Hematopoietic multipotent progenitor cell treated with erythropoietin and hydrocortisone succinate and interleukin-3 and kit ligand, for 8 days (in vitro differentiated cells): Measurements from ENCODE around the gene ZBTB34.

Source experiments
- DNase-seq: peaks from one replicate; pipeline ENCODE4 v3.0.0-alpha.2; 2015

ZBTB34 gene

DNA sequence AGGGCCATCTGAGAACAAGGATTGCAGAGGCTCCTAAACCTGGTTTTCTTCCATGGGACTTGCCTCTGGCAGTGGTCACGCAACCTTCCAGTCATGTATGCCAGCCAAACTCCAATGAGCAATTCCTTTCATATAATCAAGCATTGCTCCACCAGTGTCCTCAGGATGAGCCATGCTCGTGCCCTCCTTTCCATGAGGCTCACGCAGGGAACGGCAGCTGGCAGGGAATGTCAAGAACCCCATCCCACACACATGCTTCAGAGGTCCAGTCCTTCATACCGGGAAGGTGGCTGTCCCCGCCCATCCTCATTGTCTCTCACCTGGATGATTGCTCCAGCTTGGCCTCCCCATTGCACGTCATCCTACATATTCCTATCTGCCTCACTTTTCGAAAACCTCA lies 13.4 kb upstream of the ZBTB34 start:
- no peak for DNase-seq

DNA sequence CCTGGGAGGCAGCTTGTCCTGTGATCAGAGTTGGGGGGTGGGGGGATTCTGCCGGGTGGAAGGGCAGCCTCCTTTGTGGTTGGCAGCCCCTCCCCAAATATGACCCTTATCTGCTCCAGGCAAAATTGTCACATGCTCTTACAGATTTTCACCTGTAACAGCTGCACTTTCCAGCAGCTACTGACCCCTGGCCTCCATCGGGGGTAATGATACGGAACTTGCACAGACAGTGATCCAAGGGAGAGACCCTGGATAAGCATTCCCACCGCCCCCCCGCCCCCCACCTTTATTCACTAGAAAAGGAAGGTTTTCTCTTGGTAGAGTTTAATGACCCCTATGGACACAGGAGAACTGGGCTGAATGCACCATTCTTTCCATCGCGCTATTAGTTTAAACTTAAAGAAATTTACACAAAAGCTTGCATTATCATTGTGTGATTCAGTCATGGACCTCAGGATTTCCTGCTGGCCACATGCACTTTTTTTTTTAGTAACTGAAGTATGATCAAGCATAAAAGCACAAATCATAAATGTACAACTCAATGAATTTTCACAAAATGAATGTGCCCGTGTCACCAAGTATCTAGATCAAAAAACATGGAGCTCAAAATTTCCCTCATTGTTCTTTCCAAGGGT lies 10.7 kb upstream of the ZBTB34 start:
- no peak for DNase-seq

DNA sequence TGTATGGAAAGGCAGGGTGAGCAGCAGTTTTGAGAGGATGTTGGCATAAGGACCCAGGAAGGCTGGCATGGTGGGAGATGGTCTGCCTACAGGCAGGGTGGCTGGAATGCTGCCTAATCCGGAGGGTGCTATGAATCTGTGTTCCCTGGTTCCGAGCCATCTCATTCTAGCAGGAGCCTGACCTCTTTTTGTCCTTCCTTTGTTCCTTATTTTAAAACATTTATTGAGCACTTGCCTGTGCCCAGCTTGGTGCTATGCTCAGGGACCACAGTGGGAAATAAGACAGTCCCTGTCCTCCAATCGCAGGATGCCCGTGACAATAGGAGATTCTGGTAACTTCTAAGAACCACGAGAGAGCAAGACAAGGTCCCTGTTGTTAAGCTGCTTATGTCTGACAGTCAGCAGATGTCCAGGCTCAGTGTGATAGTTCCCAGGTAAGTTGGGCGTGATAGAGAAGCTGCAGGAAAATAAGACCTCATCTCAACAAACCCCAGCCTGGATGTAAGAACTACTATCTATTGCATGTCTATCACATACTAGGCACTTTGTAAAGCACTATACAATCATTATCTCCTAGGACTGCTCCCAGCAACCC lies 9.1 kb upstream of the ZBTB34 start:
- no peak for DNase-seq

DNA sequence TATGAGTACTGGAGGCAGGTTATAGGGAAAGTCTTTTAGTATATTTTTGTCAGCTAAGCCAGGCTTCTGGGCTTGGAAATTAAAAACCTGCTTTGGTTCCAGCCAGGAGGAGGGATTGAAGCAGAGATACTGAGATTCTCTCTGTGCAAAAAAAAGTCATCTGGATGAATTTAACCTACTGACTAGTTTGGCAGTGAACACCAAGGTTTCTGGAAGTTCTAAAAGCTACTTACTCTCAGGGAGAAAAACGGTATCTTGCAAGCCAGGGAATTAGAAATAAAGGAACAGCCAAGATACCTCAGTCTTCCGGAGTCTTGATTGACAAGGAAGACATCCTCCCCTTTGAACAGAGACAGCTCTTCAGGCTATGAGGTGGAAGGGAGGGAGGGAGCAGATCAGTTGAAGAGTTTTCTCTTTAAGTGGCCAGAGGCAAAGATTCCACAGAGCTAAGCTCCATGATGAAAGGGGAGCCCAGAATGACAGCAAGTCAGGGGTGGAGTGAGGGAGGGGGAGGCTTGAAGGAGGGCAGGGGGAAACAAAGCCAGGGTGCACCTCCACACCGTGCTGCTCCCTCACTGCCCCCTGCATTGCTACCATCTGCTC lies 8.3 kb upstream of the ZBTB34 start:
- no peak for DNase-seq

DNA sequence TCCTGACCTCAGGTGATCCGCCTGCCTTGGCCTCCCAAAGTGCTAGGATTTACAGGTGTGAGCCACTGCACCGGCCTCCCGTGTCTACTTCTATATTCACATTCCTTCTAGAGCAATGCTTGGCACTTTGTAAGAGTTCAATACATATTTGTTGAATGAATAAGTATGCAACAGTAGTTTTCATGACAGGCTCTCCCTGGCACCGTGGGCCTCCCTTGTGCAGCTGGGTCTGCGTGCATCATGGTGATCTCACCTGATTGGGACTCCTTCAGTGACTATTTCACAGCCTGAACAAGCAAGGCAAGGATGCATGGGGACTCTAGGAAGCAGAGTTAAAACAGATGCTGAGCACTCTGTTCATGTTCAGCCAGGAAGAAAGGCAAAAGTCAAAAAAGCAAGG lies 6.8 kb upstream of the ZBTB34 start:
- DNase-seq = no peak

DNA sequence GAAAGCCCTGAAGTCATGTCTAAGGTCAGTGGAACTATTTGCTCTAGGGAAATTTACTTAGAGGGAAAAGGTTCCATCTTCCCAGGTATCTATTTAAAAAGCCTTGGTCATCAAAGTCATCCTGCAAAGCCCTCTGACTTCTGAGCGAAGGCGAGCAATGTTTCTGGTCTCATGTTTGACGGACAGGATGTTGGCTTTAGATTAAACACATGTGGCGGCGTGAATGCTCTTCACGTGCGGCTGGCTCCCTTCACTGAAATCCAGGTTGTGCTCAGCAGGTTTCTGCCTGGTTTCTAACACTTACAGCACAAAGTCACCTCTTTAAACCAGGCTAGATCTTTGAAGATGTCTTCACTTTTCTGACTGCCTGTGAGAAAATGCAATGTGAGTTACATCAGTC lies 5.7 kb upstream of the ZBTB34 start:
- DNase-seq = no peak

DNA sequence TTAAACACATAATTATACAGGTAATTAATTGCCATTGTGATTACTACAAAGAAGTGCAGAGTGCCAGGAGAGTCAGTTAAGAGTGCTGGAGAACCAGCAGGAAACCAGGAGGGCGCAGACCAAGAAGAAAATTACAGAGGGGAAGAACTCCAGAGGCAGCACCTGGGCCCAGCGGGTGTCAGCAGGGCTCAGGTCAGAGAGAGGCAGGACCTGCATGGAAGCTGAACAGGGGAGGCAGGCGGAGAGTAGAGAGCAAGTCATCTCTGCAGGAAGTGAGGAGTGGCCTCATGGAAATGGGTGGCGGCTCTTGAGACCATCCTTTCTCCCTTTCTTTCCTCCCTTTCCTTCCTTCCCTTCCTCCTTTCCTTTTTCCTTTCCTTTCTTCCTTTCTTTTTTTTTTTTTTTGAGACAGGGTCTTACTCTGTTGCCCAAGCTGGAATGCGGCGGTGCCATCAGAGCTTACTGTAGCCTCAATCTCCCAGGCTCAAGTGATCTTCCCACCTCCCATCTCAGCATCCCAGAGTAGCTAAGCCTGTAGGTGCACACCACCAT lies 4.0 kb upstream of the ZBTB34 start:
- DNase-seq = no peak

DNA sequence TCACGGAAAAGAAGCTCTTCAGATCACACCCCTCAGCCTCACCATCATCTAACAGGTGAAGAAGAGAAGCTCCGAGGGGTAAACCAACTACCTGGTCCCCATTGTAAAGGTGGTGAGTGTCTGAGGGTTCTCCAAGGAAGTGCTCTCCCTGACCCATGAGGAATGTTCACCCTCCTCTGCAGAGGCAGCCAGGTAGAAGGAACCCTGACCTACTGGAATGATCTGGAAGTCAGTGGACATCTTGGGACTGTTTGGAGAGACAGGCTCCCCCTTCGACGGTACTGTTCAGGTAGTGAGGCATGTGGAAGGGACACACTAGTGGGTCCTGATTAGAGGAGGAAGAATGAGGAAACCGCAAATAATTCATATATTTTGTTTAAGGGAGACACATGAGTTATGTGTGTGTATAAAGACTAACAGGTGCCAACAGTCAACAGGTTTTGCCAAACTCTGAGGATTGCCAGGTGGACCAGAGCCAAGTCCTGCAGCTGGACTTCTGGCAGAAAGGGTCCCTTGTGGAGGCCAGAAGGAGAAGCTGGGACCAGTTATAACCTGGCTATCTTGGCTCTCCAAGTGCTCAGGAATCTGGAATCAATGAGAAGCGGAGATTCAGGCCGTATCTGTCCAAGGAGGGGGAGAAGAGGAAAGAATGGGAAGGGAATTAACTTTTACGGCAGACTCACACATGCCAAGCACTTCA lies 3.0 kb upstream of the ZBTB34 start:
- no peak for DNase-seq

DNA sequence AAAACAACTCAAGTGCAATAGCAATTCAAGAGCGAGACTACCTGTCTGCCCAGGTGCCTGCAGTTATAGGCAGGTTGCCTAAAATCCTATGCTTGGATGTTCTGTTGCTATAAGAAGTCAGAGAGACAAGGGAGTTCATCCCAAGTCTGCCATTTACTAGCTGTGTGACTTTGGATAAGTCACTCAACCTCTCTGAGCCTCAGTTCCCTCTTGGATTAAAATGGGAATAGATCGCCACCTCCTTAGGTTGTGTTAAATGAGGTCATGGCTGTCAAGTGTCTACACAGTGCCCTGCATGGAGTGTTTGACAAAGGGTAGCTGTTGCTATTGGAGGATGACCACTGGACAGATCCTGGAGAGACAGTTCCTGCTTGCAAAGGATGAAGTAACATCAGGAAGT lies 1.3 kb upstream of the ZBTB34 start:
- no peak for DNase-seq

DNA sequence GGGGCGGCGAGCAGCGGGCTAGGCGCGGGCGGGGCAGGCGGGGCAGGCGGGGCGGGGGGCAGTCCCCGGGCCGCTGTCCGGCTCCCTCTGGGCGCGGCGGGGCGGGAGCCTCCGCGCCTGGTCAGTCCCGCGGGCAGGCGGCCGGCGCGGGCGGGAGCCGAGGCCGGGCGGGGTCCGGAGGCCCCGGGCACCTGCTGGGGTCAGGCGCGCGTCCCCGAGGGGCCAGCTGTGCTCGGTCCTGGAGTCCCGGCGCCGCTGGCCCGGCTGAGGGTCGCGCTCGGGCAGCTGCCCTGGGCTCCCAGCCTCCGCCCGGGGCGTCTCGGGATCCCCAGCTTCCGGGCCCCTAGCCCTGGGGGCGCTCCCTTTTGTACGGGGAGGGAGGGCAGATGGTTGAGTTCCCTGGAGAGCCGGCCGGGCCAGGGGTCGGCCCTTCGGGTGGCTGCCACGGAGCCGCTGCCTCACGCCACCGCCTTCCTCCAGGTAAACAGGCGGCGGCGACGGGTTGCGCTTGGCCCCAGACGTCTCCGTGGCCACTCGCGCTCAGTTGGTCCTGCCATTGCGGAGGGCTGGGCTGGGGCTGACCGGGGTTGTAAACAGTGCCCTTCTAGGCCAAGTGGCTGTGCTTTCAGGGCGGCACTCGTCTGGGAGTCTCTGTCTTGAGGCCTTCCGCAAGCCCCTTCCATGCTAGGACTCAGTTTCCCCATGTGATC lies 473 bp downstream of the ZBTB34 start:
- peak; percentile 3 for DNase-seq

DNA sequence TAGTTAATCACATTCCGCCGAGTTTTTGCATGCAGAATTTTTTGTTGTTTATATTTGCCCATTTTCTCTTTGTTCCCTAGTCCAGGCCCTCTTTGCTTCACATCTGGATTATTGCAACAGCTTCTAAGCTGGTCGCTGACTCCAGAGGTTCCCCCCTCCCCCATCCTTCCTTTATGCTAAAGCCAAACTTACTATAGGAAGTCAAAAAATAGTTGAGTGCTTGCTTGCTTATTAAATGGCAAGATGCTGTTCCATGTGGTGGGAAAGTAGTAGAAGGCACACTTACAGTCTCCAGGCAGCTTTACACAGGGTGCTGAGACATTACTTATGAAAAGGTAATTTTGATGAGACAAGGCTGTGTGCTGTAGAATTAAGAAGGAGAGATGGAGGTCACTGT lies 1.3 kb downstream of the ZBTB34 start:
- DNase-seq = peak; percentile 13

DNA sequence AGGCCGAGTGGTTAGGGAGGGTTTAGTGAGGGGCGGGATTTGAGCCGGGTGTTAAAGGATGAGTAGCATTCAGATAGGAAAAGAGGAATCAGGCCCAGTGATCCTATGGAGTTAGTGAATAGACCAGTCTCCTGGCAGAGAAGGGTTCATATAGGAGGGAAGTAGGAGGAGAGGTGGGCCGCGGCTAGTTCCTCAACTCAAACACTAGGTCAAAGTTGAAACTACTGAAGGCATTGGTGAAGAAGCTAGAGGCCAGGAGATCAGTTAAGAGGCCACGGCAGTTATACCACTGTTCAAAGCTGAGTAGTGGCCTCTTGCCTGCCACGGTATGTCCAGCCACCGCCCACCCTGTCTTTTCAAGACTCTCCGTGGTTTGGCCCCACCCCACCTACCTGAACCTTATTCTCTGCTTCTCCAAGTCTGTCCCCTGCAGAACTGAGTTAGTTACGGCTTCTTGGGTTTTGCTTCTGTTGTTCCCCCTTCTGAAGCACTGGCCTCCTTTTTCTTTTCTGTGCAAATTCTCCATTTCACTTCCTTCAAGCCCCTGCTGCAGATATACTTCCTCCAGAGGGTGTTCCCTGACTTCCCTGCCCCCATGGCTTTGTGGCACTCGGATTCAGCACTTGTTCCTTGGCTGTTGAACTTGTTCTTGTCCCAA lies 1.8 kb downstream of the ZBTB34 start:
- peak; percentile 31 for DNase-seq

DNA sequence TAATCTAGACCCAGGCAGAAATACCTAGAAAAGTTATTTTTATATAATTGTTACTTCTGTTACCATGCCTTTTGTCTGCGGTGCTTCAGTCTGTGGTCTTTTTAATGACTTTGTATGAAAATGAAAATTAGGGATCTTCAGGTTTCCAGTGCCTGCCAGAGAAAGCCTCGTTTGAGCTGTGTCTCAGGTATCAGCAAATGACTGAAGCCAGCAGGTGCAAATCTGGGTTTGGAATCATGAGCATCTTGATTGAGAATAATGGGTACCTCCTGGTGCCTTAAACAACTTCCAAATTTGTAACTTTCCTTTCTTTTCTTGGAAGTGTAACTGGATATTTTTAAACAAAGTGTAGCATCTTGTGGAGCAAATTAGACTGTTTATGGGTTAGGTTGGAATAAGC lies 4.3 kb downstream of the ZBTB34 start:
- no peak for DNase-seq

DNA sequence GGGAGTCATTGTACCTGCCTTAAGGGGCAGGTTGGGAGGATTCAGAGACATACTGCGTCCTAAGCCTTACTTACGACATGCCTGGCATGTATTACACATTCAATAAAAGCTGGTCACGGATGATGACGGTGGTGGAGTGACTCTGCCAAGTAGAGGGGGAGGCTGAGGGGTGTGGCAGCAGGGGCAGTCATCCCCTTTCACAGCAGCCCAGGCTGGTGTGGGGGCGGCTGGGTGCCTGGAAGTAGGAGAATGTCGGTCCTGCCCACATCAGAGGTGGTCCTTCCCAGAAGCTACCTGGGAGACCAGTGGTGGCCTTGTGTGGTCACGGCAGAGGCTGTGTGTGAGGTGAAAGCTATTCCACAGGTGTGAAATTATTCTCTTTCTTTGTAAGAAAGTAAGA lies 8.9 kb downstream of the ZBTB34 start:
- no peak for DNase-seq

DNA sequence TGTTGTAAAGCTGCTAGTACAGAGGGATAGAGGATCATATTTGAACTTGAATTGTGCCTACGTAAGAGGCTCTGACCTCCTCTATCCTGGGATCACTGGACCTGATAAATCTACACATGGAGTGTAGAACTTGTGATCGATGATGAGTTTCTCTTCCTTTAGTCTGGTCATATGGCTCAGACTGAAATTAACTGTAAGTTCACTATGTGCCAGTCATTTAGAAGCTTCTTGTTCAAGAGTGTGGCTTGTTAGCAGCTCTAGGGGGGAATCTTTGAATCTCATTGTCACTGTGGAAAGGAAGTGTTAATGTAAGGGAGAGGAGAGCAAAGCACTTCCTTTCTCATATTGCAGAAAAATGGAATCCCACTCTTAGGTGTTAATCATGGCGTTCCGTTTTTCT lies 12.1 kb downstream of the ZBTB34 start:
- no peak for DNase-seq

DNA sequence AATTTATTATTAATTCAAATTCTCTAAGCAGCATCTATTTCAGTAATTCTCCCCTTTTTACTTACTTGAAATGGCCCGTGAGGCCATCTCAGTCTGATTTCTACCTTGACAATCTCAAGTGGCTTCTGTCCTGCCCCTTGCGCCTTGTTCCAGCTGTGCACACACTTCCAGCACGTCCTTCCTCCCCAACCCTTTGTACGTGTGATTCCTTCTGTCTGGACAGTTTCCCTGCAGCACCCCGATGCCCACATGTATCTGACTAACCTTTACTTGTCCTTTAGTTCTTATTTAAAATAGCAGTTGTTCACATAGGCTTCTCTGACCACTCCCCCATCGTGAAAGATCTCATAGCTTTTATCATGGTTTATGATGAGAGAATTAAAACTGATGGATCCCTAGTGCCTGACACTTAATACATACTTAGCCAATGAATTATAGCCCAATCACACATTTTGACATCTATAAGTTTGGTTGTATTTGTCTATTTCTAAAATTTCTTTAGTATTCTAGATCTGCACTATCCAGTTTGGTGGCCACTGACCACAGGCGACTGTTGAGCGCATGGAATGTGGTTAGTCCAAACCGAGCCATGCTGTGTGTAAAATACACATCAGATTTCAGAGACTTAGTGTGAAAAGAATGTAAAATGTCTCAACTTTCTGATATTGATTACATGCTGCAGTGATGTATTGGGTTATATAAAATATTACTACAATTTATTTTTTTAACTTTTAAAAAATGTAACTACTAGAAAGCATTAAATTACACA lies 14.3 kb downstream of the ZBTB34 start:
- no peak for DNase-seq

DNA sequence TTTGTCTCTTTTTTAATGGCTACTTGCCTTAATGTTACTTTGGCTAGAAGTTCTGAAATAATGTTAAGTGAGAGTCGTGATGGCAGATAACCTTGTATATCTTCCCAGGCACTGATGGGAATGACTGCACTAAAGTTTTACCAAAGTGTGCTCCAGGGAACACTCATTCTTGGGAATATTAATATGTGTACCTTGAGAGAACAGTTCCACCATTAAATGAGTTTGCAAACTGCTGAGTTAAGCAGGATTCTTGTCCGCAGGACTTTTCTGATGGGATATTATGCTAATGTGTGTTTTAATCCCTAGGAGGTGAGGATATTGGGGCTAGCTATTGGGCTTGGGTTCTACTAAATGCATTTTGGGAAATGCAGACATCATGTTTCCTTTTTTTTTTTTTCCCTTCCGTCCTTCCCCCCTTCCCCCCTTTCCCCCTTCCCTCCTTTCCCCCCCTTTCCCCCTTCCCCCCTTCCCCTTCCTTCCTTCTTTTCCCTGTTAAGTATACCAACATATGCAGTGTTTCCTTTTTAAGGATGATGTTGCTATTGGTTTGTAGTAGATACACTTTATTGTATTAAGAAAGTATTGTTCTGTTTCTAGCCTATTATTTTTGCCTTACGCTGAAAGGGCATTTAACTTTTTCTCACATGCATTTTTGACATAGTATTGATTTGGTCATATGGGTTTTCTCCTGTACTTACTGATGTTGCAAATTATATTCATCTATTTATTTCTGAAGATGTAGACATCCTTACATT lies 15.5 kb downstream of the ZBTB34 start:
- no peak for DNase-seq

DNA sequence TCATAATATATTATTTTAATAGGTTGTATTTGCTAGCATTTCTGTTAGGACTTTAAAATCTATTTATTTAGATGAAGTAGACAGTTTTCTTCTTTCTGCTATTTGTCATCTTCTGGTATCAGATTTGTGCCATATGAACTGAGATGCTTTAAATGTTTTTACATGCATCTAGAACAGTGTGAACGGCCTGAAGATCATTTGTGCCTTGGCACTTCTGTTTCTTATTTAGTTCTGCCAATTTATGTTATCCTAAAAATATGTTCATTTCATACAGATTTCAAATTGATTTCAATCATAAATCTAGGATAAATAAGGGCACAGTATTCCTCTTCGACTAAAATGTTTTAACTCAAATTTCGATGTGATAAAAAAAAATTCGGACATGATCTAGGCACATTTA lies 16.1 kb downstream of the ZBTB34 start:
- DNase-seq = no peak

DNA sequence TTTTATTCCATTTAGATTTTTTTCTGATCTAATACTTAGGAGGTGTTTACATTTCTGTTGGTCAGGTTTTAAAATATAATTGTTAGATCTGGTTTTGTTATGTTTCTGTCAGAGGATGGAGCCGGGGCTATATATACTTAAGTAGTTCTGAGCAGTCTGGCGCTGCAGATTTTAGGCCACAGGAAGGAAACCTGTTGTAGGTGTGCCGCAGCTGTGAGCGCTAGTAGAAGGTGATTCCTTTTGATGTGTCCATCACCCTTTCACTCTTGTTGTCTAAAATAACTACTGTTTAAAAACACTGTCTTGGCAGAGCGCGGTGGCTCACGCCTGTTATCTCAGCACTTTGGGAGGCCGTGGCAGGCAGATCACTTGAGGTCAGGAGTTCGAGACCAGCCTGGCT lies 17.0 kb downstream of the ZBTB34 start:
- no peak for DNase-seq

DNA sequence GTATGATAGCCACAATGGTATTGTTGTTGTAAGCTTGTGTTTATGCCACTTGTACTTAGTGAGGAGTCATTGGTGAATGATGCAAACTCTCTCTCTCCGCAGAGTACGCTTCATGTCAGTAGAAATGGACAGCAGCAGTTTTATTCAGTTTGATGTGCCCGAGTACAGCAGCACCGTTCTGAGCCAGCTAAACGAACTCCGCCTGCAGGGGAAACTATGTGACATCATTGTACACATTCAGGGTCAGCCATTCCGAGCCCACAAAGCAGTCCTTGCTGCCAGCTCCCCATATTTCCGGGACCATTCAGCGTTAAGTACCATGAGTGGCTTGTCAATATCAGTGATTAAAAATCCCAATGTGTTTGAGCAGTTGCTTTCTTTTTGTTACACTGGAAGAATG lies 18.8 kb downstream of the ZBTB34 start:
- DNase-seq = no peak
